CD14-positive monocyte (primary cell): ENCODE measurements around the gene TBC1D4. TPM values are rescaled to one million over a fixed set of nuclear protein-coding genes. Genes with fewer than 3 reads are reported as not detected.

ENCODE experiments used
- DNase-seq, 3 donors: peaks; one replicate each; pipeline ENCODE4 v3.0.0-alpha.2; 2011 to 2022
- H2AFZ ChIP-seq: 2 replicates; pipeline ENCODE4 v1.6.0; 2012; ENCODE audit warnings: mild to moderate bottlenecking, low read depth, low read length, inconsistent platforms; ENCODE audit not compliant: insufficient read depth, poor library complexity, severe bottlenecking
- H3K27ac ChIP-seq, 2 donors: 1 replicate in 1 of 2; 2 replicates in 1 of 2; pipeline ENCODE4 v1.5.1; 2012 to 2013; ENCODE audit warnings: low read length in 2 of 2, control low read depth in 1 of 2, inconsistent platforms in 1 of 2, low read depth in 1 of 2, mild to moderate bottlenecking in 1 of 2
- H3K27me3 ChIP-seq, 2 donors: one replicate each; pipeline versions ENCODE4 v1.6.0 to v1.6.1; 2011 to 2013; ENCODE audit warnings: low read length in 2 of 2; ENCODE audit not compliant: control insufficient read depth in 2 of 2, insufficient read depth in 2 of 2
- H3K36me3 ChIP-seq, 2 donors: replicated peaks in 1 of 2; 1 replicate in 1 of 2; 2 replicates in 1 of 2; pipeline versions ENCODE4 v1.5.1 to v1.6.1; 2012 to 2013; ENCODE audit warnings: low read length in 2 of 2, control low read depth in 1 of 2, inconsistent platforms in 1 of 2, mild to moderate bottlenecking in 1 of 2; ENCODE audit not compliant: insufficient read depth in 2 of 2, control insufficient read depth in 1 of 2
- H3K4me1 ChIP-seq, 2 donors: 1 replicate in 1 of 2; 2 replicates in 1 of 2; pipeline versions ENCODE4 v1.5.1 to v1.6.1; 2012 to 2013; ENCODE audit warnings: low read length in 2 of 2, control low read depth in 1 of 2, inconsistent platforms in 1 of 2, mild to moderate bottlenecking in 1 of 2, moderate library complexity in 1 of 2; ENCODE audit not compliant: insufficient read depth in 2 of 2, control insufficient read depth in 1 of 2
- H3K4me2 ChIP-seq: replicated peaks from 2 replicates; pipeline ENCODE3; 2012; ENCODE audit warnings: low read length, moderate library complexity, mild to moderate bottlenecking; ENCODE audit not compliant: poor library complexity, severe bottlenecking; ENCODE audit errors: extremely low read depth
- H3K4me3 ChIP-seq, 3 experiments: fragments of 200-600 bp in 1 of 3; sonication (generic) in 1 of 3; replicated peaks in 1 of 3; 1 replicate in 2 of 3; 2 replicates in 1 of 3; pipeline ENCODE4 v1.5.1; 2011 to 2013; ENCODE audit warnings: low read length in 3 of 3, mild to moderate bottlenecking in 3 of 3, control low read depth in 2 of 3, low read depth in 2 of 3, inconsistent platforms in 1 of 3, moderate library complexity in 1 of 3
- H3K79me2 ChIP-seq: 2 replicates; pipeline ENCODE4 v1.6.0; 2012; ENCODE audit warnings: mild to moderate bottlenecking, control low read depth, inconsistent platforms, low read length, moderate library complexity; ENCODE audit not compliant: insufficient read depth
- H3K9ac ChIP-seq: 2 replicates; pipeline ENCODE4 v1.6.0; 2017; ENCODE audit warnings: low read length, mild to moderate bottlenecking; ENCODE audit not compliant: insufficient read depth, poor library complexity, severe bottlenecking
- H3K9me3 ChIP-seq, 2 donors: replicated peaks in 1 of 2; 1 replicate in 1 of 2; 2 replicates in 1 of 2; pipeline versions ENCODE4 v1.5.1 to v1.6.1; 2012 to 2013; ENCODE audit warnings: low read length in 2 of 2, control low read depth in 1 of 2; ENCODE audit not compliant: control insufficient read depth in 1 of 2, insufficient read depth in 1 of 2
- H4K20me1 ChIP-seq: 2 replicates; pipeline ENCODE4 v1.6.0; 2012; ENCODE audit warnings: mild to moderate bottlenecking, low read length, control low read depth, moderate library complexity; ENCODE audit not compliant: insufficient read depth
- H3K27ac Mint-ChIP-seq, 7 donors: one replicate each; pipeline ENCODE4 v1.8.0; 2020; ENCODE audit warnings: mild to moderate bottlenecking in 7 of 7, mixed read lengths in 7 of 7, moderate library complexity in 6 of 7, inconsistent platforms in 2 of 7
- H3K27me3 Mint-ChIP-seq, 3 donors: one replicate each; pipeline ENCODE4 v1.8.0; 2021 to 2022; ENCODE audit warnings: low read depth in 3 of 3, mild to moderate bottlenecking in 3 of 3, mixed read lengths in 3 of 3, moderate library complexity in 3 of 3, inconsistent platforms in 1 of 3
- H3K36me3 Mint-ChIP-seq, 2 donors: one replicate each; pipeline ENCODE4 v1.8.0; 2020; ENCODE audit warnings: mixed read lengths in 2 of 2, inconsistent platforms in 1 of 2, mild to moderate bottlenecking in 1 of 2
- H3K4me1 Mint-ChIP-seq: one replicate; pipeline ENCODE4 v1.8.0; 2020; ENCODE audit warnings: mild to moderate bottlenecking, mixed read lengths
- H3K4me3 Mint-ChIP-seq, 2 donors: one replicate each; pipeline ENCODE4 v1.8.0; 2020; ENCODE audit warnings: mild to moderate bottlenecking in 2 of 2, mixed read lengths in 2 of 2, moderate library complexity in 1 of 2
- H3K9me3 Mint-ChIP-seq, 7 donors: one replicate each; pipeline ENCODE4 v1.8.0; 2020 to 2022; ENCODE audit warnings: mixed read lengths in 7 of 7, mild to moderate bottlenecking in 6 of 7, moderate library complexity in 6 of 7, inconsistent platforms in 2 of 7
- WGBS: methylation state at CpG from one replicate; pipeline ENCODE4 v1.1.5; 2013; ENCODE audit warnings: missing lambda C conversion rate; ENCODE audit not compliant: insufficient coverage; 5-methylcytosine and 5-hydroxymethylcytosine counted together
- intact Hi-C, 2 donors: fragments of 100-400 bp; cut with micrococcal nuclease; formaldehyde crosslinking; loops; one replicate each; pipeline versions ENCODE4 v1.15.0 to v1.15.1; 2023
- polyA plus RNA-seq, 3 donors: library from polyadenylated mRNA; depleted of rRNA in 1 of 3; unstranded in 2 of 3; stranded (reverse) in 1 of 3; fragments of 300-500 nt in 2 of 3; fragments of >200 nt in 1 of 3; fragmentation: Illumina TruSeq in 2 of 3; gene quantifications; 1 replicate in 2 of 3; 2 replicates in 1 of 3; pipeline ENCODE4 v1.2.3, GENCODE V29; 2012 to 2021
- TF ChIP-seq, protein P1 (sequence below): fragments of 200-600 bp; IDR thresholded peaks from one replicate; pipeline ENCODE4 v1.8.0; 2022; ENCODE audit warnings: antibody characterized with exemption, mild to moderate bottlenecking

The TBC1D4 gene
- polyA plus RNA-seq, 3 donors, result 2.0 to 6.7 (median 2.5) TPM

DNA sequence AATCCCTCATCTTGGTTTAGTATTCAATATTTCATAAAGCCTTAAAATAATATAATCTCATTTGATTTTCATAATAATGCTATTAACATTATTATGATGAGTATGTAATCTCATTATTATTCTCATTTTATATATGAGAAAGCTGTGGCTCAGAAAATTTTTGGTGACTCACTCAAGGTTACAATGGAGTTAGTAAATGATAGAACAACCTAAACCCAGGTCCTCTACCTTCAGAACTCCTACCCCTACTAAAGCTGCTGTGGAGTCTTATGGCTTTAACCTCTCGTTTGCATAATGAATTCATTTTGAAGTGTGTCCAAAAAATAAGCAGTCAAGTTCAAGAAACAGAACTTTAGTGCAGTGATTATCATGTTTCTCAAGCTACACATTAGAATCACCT is 226.3 kb downstream of the TBC1D4 start:
- Mint-ChIP-seq H3K4me1 (no peaks in the 10 kb centered on the region), H3K4me3 (no peak overlapping the region), H3K27ac (no peak overlapping the region), H3K27me3 (peaks cover 3 to 8% (median 3%) of the 10 kb centered on the region in 3 donors), H3K36me3 (no peaks in the 10 kb centered on the region), H3K9me3 (no peaks in the 10 kb centered on the region)
- Histone ChIP-seq H2AFZ (no peak overlapping the region), H3K4me3 (no peak overlapping the region), H3K4me1 (no peaks in the 10 kb centered on the region), H3K36me3 (no peaks in the 10 kb centered on the region), H3K9ac (no peak overlapping the region), H3K79me2 (no peaks in the 10 kb centered on the region), H3K4me2 (no peak overlapping the region), H4K20me1 (no peaks in the 10 kb centered on the region), H3K27ac (no peak overlapping the region), H3K27me3 (no peaks in the 10 kb centered on the region), H3K9me3 (no peaks in the 10 kb centered on the region)
- no CpG with 5 or more reads among the region's 1 CpG for WGBS
- DNase-seq, result no peak
- intact Hi-C loops, result no loop called here
- TF ChIP-seq, protein P1, sequence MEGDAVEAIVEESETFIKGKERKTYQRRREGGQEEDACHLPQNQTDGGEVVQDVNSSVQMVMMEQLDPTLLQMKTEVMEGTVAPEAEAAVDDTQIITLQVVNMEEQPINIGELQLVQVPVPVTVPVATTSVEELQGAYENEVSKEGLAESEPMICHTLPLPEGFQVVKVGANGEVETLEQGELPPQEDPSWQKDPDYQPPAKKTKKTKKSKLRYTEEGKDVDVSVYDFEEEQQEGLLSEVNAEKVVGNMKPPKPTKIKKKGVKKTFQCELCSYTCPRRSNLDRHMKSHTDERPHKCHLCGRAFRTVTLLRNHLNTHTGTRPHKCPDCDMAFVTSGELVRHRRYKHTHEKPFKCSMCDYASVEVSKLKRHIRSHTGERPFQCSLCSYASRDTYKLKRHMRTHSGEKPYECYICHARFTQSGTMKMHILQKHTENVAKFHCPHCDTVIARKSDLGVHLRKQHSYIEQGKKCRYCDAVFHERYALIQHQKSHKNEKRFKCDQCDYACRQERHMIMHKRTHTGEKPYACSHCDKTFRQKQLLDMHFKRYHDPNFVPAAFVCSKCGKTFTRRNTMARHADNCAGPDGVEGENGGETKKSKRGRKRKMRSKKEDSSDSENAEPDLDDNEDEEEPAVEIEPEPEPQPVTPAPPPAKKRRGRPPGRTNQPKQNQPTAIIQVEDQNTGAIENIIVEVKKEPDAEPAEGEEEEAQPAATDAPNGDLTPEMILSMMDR, result no peak

GRCh38 chr13:75255147-75255546 is 226.8 kb downstream of the TBC1D4 start:
- no peaks in the 10 kb centered on the region for H3K4me1 Mint-ChIP-seq
- H2AFZ ChIP-seq, result no peak overlapping the region
- H3K27ac Mint-ChIP-seq, result no peak overlapping the region
- no peaks in the 10 kb centered on the region for H3K36me3 ChIP-seq
- H3K27me3 ChIP-seq, result no peaks in the 10 kb centered on the region
- no peaks in the 10 kb centered on the region for H3K36me3 Mint-ChIP-seq
- no peaks in the 10 kb centered on the region for H3K4me1 ChIP-seq
- TF ChIP-seq, protein P1, result no peak
- no peak overlapping the region for H3K4me3 ChIP-seq
- 94% methylated on average over 3 of the region's 6 CpGs for WGBS
- no peaks in the 10 kb centered on the region for H4K20me1 ChIP-seq
- H3K27me3 Mint-ChIP-seq, result peaks cover 3 to 8% (median 3%) of the 10 kb centered on the region in 3 donors
- no peak overlapping the region for H3K9ac ChIP-seq
- no peaks in the 10 kb centered on the region for H3K9me3 ChIP-seq
- intact Hi-C loops, result no loop called here
- H3K9me3 Mint-ChIP-seq, result no peaks in the 10 kb centered on the region
- H3K4me3 Mint-ChIP-seq, result no peak overlapping the region
- no peak for DNase-seq
- no peak overlapping the region for H3K27ac ChIP-seq
- H3K79me2 ChIP-seq, result no peaks in the 10 kb centered on the region
- no peak overlapping the region for H3K4me2 ChIP-seq
